Vagina (tissue), 2 donors: ENCODE data around the gene COPS7B.

Experiments
- CTCF ChIP-seq, 3 experiments: fragments of 450-650 bp in 2 of 3; fragments of 200-600 bp in 1 of 3; sonication (generic) in 1 of 3; IDR thresholded peaks; one replicate each; pipeline ENCODE4 v1.5.1; 2017 to 2019; ENCODE audit warnings: antibody characterized with exemption in 3 of 3, mild to moderate bottlenecking in 2 of 3, moderate library complexity in 2 of 3
- POLR2A ChIP-seq, 2 donors: fragments of 450-650 bp; IDR thresholded peaks; one replicate each; pipeline ENCODE4 v1.6.1; 2017; ENCODE audit warnings: antibody characterized with exemption in 2 of 2, mild to moderate bottlenecking in 2 of 2, moderate library complexity in 2 of 2
- POLR2AphosphoS5 ChIP-seq, 2 donors: sonication (generic); formaldehyde crosslinking; IDR thresholded peaks; one replicate each; pipeline ENCODE4 v1.9.0; 2017; ENCODE audit warnings: antibody characterized with exemption in 2 of 2, mild to moderate bottlenecking in 2 of 2, low read depth in 1 of 2; ENCODE audit not compliant: insufficient read depth in 1 of 2

DNA sequence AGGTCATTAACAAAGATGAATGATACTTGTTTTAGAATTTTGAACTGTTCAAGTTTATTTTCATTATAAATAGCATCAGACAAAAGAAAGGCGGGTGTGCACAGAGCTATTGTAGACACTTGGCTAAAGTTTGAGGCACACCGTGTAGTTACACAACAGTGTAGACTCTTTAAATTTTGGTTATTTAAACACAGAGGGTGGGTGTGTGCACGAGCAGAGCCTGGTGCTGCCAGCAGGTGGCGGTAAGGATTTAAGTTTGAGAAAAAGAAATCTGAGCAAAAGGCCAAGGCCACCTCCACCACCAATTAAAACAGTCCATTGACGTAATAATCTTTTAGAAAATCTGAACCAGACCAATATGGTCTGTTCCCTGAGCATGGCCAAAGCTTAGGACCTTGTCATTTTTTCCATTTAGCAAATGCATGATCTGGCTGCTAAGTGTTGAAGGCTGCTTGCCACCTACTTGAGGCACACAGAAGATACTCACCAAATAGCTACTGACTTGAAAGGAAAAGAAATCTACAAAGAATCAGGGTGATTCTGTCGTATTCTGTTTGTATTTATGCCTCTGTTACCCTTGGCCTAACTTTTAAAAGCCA lies 14.3 kb downstream of the COPS7B start:
- TF ChIP-seq POLR2A (IDR thresholded peaks at IDR 0.05) (no peak), POLR2AphosphoS5 (IDR thresholded peaks at IDR 0.05; ENCODE audit: insufficient read depth in 1 of 2, low read depth in 1 of 2) (no peak), CTCF (IDR thresholded peaks at IDR 0.05) (no peak)
